ENCODE results near the gene FANCC.
A peak's percentile ranks its signal among the peaks of the same experiment; 100 is the strongest.

Gene FANCC

DNA sequence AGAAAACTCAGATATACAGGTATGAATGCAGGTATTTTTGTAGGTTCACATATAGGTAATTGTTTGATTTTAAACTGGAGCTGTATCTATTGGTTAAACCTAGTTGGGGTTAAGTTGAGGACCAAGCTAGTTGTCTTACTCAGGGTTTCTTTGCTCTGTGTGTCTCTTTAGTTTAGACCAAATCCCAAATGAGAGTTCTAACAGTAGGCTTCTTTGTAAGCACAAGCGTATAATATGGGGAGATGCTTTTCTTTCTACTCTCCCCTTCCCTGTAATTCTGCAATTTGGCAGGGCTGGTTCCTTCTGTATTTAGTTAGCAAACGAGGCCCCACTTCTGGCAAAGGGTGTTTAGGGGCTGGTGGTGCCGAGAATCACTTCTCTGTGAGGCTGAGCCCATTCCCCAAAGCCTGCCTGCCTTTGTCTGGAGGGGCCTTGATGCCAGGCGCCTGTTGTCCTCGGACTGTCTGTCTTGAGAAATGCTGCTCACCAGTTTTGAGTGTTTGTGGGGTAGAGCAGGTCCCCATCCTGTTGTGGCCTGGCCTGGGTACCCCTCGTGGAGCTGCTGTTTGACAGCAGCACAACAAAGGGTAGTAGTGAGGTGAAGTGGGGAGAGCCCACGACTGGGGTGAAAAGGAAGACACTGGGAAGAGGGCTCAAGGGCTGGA, 259.3 kb downstream of the FANCC start:
- peak overlapping the region in 1 of 2 donors; percentile 13 for H3K9ac ChIP-seq (ENCODE audit: low read depth in 1 of 2, low read length in 2 of 2)
- H3K4me1 ChIP-seq (ENCODE audit: control insufficient read depth in 2 of 2, insufficient read depth in 2 of 2, low read length in 2 of 2) = peaks cover 0 to 2% of the 10 kb centered on the region in 2 donors

DNA sequence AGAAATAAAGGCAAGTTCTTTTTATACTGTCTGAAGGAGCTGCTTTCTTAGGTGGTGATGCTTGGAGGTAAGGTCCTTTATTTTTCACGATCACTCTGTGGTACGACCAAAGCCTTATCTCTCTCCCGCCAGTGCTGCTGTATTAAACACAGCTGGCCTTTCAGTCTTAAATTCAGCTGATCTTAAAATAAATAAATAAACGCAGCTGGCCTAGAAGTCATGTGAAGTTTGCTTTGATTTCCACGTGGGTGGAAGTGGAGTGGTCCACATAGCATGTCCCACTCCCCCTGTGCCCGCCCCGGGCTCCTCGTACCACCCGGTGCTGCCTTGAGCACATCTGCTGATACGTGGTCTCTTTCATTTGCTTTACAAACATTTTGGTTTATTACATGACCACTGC, 260.4 kb downstream of the FANCC start:
- no peaks in the 10 kb centered on the region for H3K27me3 ChIP-seq (ENCODE audit: control insufficient read depth in 2 of 2, insufficient read depth in 2 of 2, low read length in 2 of 2)
- H3K9ac ChIP-seq (ENCODE audit: low read depth in 1 of 2, low read length in 2 of 2) = peak overlapping the region in 1 of 2 donors; percentile 41
- H3K9me3 ChIP-seq (ENCODE audit: control insufficient read depth in 2 of 2, low read length in 2 of 2) = no peaks in the 10 kb centered on the region
- H3K4me1 ChIP-seq (ENCODE audit: control insufficient read depth in 2 of 2, insufficient read depth in 2 of 2, low read length in 2 of 2) = peaks cover 0 to 2% of the 10 kb centered on the region in 2 donors
- peak overlapping the region in 1 of 2 donors; percentile 34 for H3K4me3 ChIP-seq (ENCODE audit: low read length in 2 of 2)
- peak overlapping the region; percentile 61 to 68 for H3K27ac ChIP-seq (ENCODE audit: low read depth in 2 of 2, low read length in 2 of 2)
- H3K36me3 ChIP-seq (ENCODE audit: control insufficient read depth in 2 of 2, insufficient read depth in 2 of 2, low read length in 2 of 2) = peaks cover 3 to 5% of the 10 kb centered on the region in 2 donors

More for the DNA sequence above, 259.3 kb downstream of the FANCC start:
- no peaks in the 10 kb centered on the region for H3K9me3 ChIP-seq (ENCODE audit: control insufficient read depth in 2 of 2, low read length in 2 of 2)
- peak overlapping the region; percentile 44 to 68 for H3K27ac ChIP-seq (ENCODE audit: low read depth in 2 of 2, low read length in 2 of 2)
- peaks cover 8 to 9% of the 10 kb centered on the region in 2 donors for H3K36me3 ChIP-seq (ENCODE audit: control insufficient read depth in 2 of 2, insufficient read depth in 2 of 2, low read length in 2 of 2)
- no peaks in the 10 kb centered on the region for H3K27me3 ChIP-seq (ENCODE audit: control insufficient read depth in 2 of 2, insufficient read depth in 2 of 2, low read length in 2 of 2)
- no peak overlapping the region for H3K4me3 ChIP-seq (ENCODE audit: low read length in 2 of 2)

DNA sequence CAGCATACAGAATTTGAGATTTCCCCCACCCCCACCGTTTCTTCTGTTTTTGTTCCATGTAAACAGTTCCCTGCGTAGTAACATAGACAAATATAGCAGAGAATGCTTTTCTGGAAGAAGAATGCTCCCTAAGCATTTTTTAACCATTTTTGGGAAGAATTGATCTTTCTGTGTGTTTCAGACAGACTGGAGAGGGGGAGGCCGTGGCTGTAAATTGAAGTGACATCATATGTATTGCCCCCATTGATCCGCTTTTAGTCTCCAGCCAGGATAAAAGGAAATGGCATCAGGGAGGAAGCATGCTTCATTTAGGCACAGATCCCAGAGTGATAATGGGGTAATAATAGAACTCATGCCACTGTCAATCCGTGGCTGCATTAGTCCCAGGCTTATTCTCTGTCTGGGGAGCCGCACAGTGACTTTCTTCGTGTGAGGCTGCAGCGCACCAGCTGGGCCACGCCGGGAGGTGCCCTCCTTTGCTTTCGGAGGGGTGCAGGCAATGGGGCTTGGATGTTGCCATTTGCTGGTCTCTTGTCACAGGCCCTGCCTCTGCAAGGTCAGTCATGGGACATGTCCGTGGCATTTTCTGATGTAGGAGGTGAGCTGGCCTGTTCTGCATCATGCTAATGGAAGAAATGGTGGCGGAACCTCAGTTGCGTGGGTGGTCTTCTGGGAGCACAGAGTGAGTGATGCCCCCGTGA, 261.5 kb downstream of the FANCC start:
- peaks cover 0 to 5% of the 10 kb centered on the region in 2 donors for H3K36me3 ChIP-seq (ENCODE audit: control insufficient read depth in 2 of 2, insufficient read depth in 2 of 2, low read length in 2 of 2)
- peak overlapping the region in 1 of 2 donors; percentile 34 for H3K4me3 ChIP-seq (ENCODE audit: low read length in 2 of 2)
- peaks cover 0 to 2% of the 10 kb centered on the region in 2 donors for H3K4me1 ChIP-seq (ENCODE audit: control insufficient read depth in 2 of 2, insufficient read depth in 2 of 2, low read length in 2 of 2)
- H3K27me3 ChIP-seq (ENCODE audit: control insufficient read depth in 2 of 2, insufficient read depth in 2 of 2, low read length in 2 of 2) = no peaks in the 10 kb centered on the region
- peak overlapping the region; percentile 3 to 28 for H3K9ac ChIP-seq (ENCODE audit: low read depth in 1 of 2, low read length in 2 of 2)
- H3K27ac ChIP-seq (ENCODE audit: low read depth in 2 of 2, low read length in 2 of 2) = peak overlapping the region; percentile 64 to 68
- no peaks in the 10 kb centered on the region for H3K9me3 ChIP-seq (ENCODE audit: control insufficient read depth in 2 of 2, low read length in 2 of 2)

DNA sequence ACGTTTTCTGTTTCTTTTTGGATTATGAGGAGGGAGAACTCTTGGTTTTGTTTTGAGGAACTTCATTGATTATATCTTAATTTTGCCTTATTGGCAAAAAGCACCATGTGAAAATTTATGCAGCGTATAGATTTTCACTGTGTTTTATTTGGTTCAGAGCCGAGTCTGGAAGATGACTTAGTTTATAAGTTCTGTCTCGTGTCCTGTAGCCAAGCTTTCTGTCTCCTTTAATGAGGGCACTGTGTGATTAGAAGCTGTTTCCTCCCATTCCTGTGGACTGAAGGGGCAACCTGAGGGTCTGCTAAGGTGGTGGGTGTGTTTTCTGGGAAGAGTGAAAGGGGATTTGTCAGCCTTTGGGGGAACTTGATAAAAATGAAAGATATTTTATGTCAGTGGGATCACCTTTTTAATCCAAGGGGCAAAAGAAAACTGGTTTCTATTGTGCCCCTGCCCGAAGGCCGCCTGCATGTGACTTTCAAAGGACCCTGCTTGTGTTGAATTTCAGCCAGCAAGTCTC, 262.1 kb downstream of the FANCC start:
- Histone ChIP-seq H3K36me3 (ENCODE audit: control insufficient read depth in 2 of 2, insufficient read depth in 2 of 2, low read length in 2 of 2) (no peaks in the 10 kb centered on the region), H3K4me3 (ENCODE audit: low read length in 2 of 2) (no peak overlapping the region), H3K9ac (ENCODE audit: low read depth in 1 of 2, low read length in 2 of 2) (peak overlapping the region in 1 of 2 donors; percentile 3), H3K9me3 (ENCODE audit: control insufficient read depth in 2 of 2, low read length in 2 of 2) (no peaks in the 10 kb centered on the region), H3K27ac (ENCODE audit: low read depth in 2 of 2, low read length in 2 of 2) (peak overlapping the region; percentile 64 to 68), H3K27me3 (ENCODE audit: control insufficient read depth in 2 of 2, insufficient read depth in 2 of 2, low read length in 2 of 2) (no peaks in the 10 kb centered on the region), H3K4me1 (ENCODE audit: control insufficient read depth in 2 of 2, insufficient read depth in 2 of 2, low read length in 2 of 2) (peaks cover 0 to under 1% of the 10 kb centered on the region in 2 donors)

DNA sequence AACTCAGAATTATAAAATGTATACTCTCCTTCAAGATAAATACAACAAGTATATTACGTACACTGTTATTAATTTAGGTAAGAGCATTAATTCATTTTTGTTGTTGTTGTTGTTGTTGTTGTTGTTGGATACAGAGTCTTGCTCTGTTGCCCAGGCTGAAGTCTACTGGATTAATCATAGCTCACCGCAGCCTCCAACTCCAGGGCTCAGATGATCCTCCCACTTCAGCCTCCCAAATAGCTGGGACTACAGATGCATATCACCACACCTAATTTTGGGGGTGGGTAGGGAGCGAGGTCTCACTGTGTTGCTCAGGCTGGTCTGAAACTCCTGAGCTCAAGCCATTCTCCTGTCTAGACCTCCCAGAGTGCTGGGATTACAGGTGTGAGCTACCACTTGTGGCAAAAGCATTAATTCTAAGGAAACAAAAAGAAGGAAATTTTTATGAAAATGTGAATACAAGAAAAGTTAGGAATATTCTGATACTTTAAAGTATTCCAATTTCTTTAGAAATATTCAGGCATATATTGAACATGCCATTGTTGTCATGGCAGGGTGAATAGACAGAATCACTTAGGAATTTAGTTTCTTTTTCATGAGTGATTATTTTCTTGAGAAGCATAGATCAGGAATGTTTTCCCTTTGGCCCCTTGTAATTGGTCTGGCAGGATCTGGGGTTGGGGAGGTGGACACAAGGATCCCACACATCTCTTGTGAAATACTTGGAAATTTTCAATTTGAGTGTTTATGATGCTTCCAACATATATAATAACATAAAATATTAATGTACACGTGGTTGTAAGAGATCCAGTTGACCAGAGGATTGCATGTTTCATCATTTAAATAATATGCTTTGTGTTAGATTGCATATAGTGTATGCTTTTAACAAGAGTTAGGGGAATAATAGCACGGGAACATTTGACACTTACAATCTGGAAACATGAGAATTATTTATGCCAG, 263.6 kb downstream of the FANCC start:
- Histone ChIP-seq H3K9ac (ENCODE audit: low read depth in 1 of 2, low read length in 2 of 2) (no peak overlapping the region), H3K4me3 (ENCODE audit: low read length in 2 of 2) (no peak overlapping the region), H3K9me3 (ENCODE audit: control insufficient read depth in 2 of 2, low read length in 2 of 2) (no peaks in the 10 kb centered on the region), H3K27me3 (ENCODE audit: control insufficient read depth in 2 of 2, insufficient read depth in 2 of 2, low read length in 2 of 2) (no peaks in the 10 kb centered on the region), H3K36me3 (ENCODE audit: control insufficient read depth in 2 of 2, insufficient read depth in 2 of 2, low read length in 2 of 2) (no peaks in the 10 kb centered on the region), H3K27ac (ENCODE audit: low read depth in 2 of 2, low read length in 2 of 2) (peak overlapping the region in 1 of 2 donors; percentile 30), H3K4me1 (ENCODE audit: control insufficient read depth in 2 of 2, insufficient read depth in 2 of 2, low read length in 2 of 2) (peaks cover 3 to 8% of the 10 kb centered on the region in 2 donors)

DNA sequence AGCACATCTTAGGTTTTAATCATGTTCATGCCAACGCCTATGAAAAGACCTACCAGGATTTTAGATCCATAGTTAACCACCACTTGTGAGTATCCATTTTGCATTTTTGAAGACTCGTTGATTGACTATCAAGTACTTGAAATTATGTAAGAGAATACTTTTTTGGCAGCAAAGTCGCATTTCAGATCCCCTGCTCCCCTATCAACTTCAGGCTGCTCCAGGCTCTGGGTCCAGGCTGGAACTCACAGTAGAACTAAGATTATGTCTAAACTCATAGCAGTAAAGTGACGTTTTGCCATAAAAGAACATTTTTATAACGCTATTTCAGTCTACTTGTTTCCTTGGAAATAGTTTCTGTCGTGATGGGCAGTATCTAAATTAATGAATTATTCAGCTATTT, 267.7 kb downstream of the FANCC start:
- Histone ChIP-seq H3K27ac (ENCODE audit: low read depth in 2 of 2, low read length in 2 of 2) (peak overlapping the region; percentile 13 to 16), H3K9me3 (ENCODE audit: control insufficient read depth in 2 of 2, low read length in 2 of 2) (no peaks in the 10 kb centered on the region), H3K9ac (ENCODE audit: low read depth in 1 of 2, low read length in 2 of 2) (peak overlapping the region in 1 of 2 donors; percentile 20), H3K27me3 (ENCODE audit: control insufficient read depth in 2 of 2, insufficient read depth in 2 of 2, low read length in 2 of 2) (no peaks in the 10 kb centered on the region), H3K4me3 (ENCODE audit: low read length in 2 of 2) (peak overlapping the region in 1 of 2 donors; percentile 86), H3K4me1 (ENCODE audit: control insufficient read depth in 2 of 2, insufficient read depth in 2 of 2, low read length in 2 of 2) (peaks cover 8 to 12% of the 10 kb centered on the region in 2 donors), H3K36me3 (ENCODE audit: control insufficient read depth in 2 of 2, insufficient read depth in 2 of 2, low read length in 2 of 2) (peaks cover 0 to 1% of the 10 kb centered on the region in 2 donors)

All from mucosa of rectum (tissue), 2 donors.